Upper lobe of right lung (tissue), 1 donor: ENCODE data around the gene SLC38A2. TPM values are rescaled to one million over a fixed set of nuclear protein-coding genes. Genes with fewer than 3 reads are reported as not detected.

ENCODE experiments used
- ATAC-seq: fragments of 200-7000 bp; cut with Tn5 transposase; one replicate; pipeline ENCODE4 v1.9.1; 2020; ENCODE audit warnings: mild to moderate bottlenecking, moderate library complexity
- DNase-seq: peaks from one replicate; pipeline ENCODE4 v3.0.0-alpha.2; 2020
- H3K27ac ChIP-seq: fragments of 200-600 bp; one replicate; pipeline ENCODE4 v1.8.0; 2022
- H3K27me3 ChIP-seq: fragments of 200-600 bp; one replicate; pipeline ENCODE4 v1.8.0; 2022; ENCODE audit warnings: mild to moderate bottlenecking
- H3K36me3 ChIP-seq: fragments of 200-600 bp; one replicate; pipeline ENCODE4 v1.8.0; 2022
- H3K4me1 ChIP-seq: fragments of 200-600 bp; one replicate; pipeline ENCODE4 v1.8.0; 2022
- H3K4me3 ChIP-seq: fragments of 200-600 bp; one replicate; pipeline ENCODE4 v1.8.0; 2022; ENCODE audit warnings: mild to moderate bottlenecking
- H3K9me3 ChIP-seq: fragments of 200-600 bp; one replicate; pipeline ENCODE4 v1.8.0; 2022
- CTCF ChIP-seq: fragments of 200-600 bp; IDR thresholded peaks from one replicate; pipeline ENCODE4 v1.8.0; 2022; ENCODE audit warnings: antibody characterized with exemption
- intact Hi-C: fragments of 100-400 bp; cut with DNase I; formaldehyde crosslinking; loops from one replicate; pipeline ENCODE4 v1.11.0; 2022
- total RNA-seq: library from RNA; stranded (reverse); fragmentation: NEBNext Ultra II Directional; extraction: Animal tissue kit (Norgen Biotek cat#: 25700); gene quantifications from one replicate; pipeline ENCODE4 v1.2.1, GENCODE V29; 2021
- donor health status: DM: no; HTN: yes; CAD: no; lungs with severe emphysema.

SLC38A2 gene
- total RNA-seq, 1 donor from 2014 or later = 343 TPM

GRCh38 chr12:46379352-46379751 is 6.8 kb upstream of the SLC38A2 start:
- no peaks in the 10 kb centered on the region for H3K36me3 ChIP-seq

DNA sequence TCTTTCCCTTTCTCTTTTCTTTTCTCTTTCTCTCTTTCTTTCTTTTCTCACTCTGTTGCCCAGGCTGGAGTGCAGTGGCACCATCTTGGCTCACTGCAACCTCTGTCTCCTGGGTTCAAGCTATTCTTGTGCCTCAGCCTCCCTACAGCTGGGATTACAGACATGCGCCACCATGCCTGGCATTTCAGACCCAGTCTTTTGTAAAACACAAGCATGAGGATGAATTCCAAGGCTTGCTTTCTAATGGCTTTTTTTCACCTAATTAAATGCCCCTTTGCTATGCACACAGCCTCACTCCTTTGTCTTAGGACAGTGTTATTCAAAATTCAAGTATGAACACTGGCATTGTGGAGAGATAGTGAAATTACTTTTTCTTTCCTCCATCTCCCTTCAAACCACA is 6.0 kb upstream of the SLC38A2 start:
- no peaks in the 10 kb centered on the region for H3K9me3 ChIP-seq
- no peaks in the 10 kb centered on the region for H3K27me3 ChIP-seq
- TF ChIP-seq CTCF = no peak
- no peaks in the 10 kb centered on the region for H3K36me3 ChIP-seq
- H3K4me3 ChIP-seq = no peak overlapping the region
- no peak for DNase-seq
- H3K27ac ChIP-seq = no peak overlapping the region
- ATAC-seq = no peak
- peaks cover 12% of the 10 kb centered on the region for H3K4me1 ChIP-seq
- intact Hi-C loops = no loop called here

More at GRCh38 chr12:46379352-46379751, 6.8 kb upstream of the SLC38A2 start:
- no peak overlapping the region for H3K4me3 ChIP-seq
- no peaks in the 10 kb centered on the region for H3K27me3 ChIP-seq
- no peak for ATAC-seq
- H3K4me1 ChIP-seq = peaks cover 9% of the 10 kb centered on the region
- DNase-seq = no peak
- no peak overlapping the region for H3K27ac ChIP-seq
- no peaks in the 10 kb centered on the region for H3K9me3 ChIP-seq
- no peak for TF ChIP-seq CTCF
- intact Hi-C loops = no loop called here

DNA sequence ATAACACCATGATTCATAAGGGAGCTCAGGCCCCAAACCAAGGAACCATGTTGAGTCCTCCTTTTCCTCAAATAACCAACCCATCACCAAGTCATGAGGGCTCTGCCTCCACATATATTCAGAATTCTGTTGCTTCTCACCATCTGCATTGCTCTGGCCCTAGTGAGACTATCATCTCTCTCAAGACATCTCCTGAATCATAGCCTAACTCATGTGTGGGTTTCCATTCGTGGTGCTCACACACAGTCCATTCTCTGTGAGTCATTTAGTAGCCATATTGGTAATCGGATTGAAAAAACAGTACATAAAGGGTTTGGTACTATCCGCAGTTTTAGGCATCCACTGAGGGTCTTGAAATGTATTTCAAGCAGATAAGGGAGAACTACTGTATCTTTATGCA is 5.1 kb upstream of the SLC38A2 start:
- TF ChIP-seq CTCF = no peak
- peaks cover 11% of the 10 kb centered on the region for H3K4me1 ChIP-seq
- no peak overlapping the region for H3K4me3 ChIP-seq
- H3K36me3 ChIP-seq = no peaks in the 10 kb centered on the region
- no peak for DNase-seq
- ATAC-seq = no peak
- intact Hi-C loops = no loop called here
- no peaks in the 10 kb centered on the region for H3K27me3 ChIP-seq
- no peak overlapping the region for H3K27ac ChIP-seq
- H3K9me3 ChIP-seq = no peaks in the 10 kb centered on the region

GRCh38 chr12:46376579-46376978 is 4.0 kb upstream of the SLC38A2 start:
- no peaks in the 10 kb centered on the region for H3K36me3 ChIP-seq
- intact Hi-C loops = no loop called here
- TF ChIP-seq CTCF = no peak
- no peak for DNase-seq
- H3K27me3 ChIP-seq = no peaks in the 10 kb centered on the region
- no peak overlapping the region for H3K4me3 ChIP-seq
- ATAC-seq = no peak
- no peaks in the 10 kb centered on the region for H3K9me3 ChIP-seq
- peaks cover 5% of the 10 kb centered on the region for H3K4me1 ChIP-seq
- H3K27ac ChIP-seq = no peak overlapping the region

DNA sequence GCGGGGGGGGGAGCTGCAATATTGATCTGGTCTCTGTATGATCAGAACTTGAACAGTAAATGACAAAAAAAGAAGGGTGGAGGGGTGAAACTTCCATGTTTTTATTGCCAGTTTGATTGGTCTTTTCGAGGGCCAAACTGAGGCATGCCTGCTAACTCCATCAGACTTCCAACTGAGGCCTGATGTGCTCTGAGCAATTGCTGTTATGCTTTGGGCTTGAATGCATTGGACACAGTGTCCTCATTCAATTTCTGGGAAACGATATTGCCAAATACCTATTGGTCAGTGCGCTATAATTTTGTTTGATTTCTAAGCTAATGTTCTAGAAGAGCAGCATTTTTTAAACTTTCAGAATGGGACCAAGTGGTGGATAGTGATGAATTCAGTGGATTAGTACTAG is 2.1 kb upstream of the SLC38A2 start:
- Histone ChIP-seq H3K9me3 (no peaks in the 10 kb centered on the region), H3K4me3 (no peak overlapping the region), H3K4me1 (peaks cover 16% of the 10 kb centered on the region), H3K27me3 (no peaks in the 10 kb centered on the region), H3K27ac (no peak overlapping the region), H3K36me3 (peaks cover 15% of the 10 kb centered on the region)
- intact Hi-C loops = no loop called here
- ATAC-seq (no peak), DNase-seq (no peak)
- TF ChIP-seq CTCF = no peak

- H3K27me3 ChIP-seq = no peaks in the 10 kb centered on the region
- DNase-seq (no peak), ATAC-seq (no peak)
- peak overlapping the region; percentile 98 for H3K27ac ChIP-seq
- peak overlapping the region; percentile 92 for H3K4me3 ChIP-seq
- H3K9me3 ChIP-seq = no peaks in the 10 kb centered on the region
- no peak for TF ChIP-seq CTCF
- peaks cover 20% of the 10 kb centered on the region for H3K4me1 ChIP-seq
- peaks cover 19% of the 10 kb centered on the region for H3K36me3 ChIP-seq
- intact Hi-C loops = no loop called here
These were observed 1.7 kb upstream of the SLC38A2 start for GRCh38 chr12:46374310-46374709.
